ENCODE results near the gene TREH.

- TF ChIP-seq CTCF (IDR thresholded peaks at IDR 0.05), result no peak
- no peak for TF ChIP-seq POLR2A (IDR thresholded peaks at IDR 0.05; ENCODE audit: low read depth)
- no peak for TF ChIP-seq POLR2AphosphoS5 (IDR thresholded peaks at IDR 0.05)
- TF ChIP-seq EP300 (IDR thresholded peaks at IDR 0.05), result no peak
Observed at GRCh38 chr11:118633979-118634378, 45.5 kb downstream of the TREH start.

Data from esophagus muscularis mucosa (tissue), 4 donors.